ENCODE data around the gene PEF1.

The PEF1 gene

GRCh38 chr1:31678681-31679080 lies 34.0 kb upstream of the PEF1 start:
- TF ChIP-seq ZC3H10 (CRISPR knock-in tag; IDR thresholded peaks at IDR 0.05) (no peak), ZNF8 (CRISPR knock-in tag; IDR thresholded peaks at IDR 0.05) (no peak), ZNF70 (CRISPR knock-in tag; IDR thresholded peaks at IDR 0.05) (no peak), BACH2 (CRISPR knock-in tag; IDR thresholded peaks at IDR 0.05; ENCODE audit: borderline replicate concordance) (no peak), TCF4 (CRISPR knock-in tag; IDR thresholded peaks at IDR 0.05; ENCODE audit: borderline replicate concordance) (no peak), GLIS3 (CRISPR knock-in tag; IDR thresholded peaks at IDR 0.05) (no peak), ZFP30 (CRISPR knock-in tag; IDR thresholded peaks at IDR 0.05) (no peak), ZNF565 (CRISPR knock-in tag; conservative IDR thresholded peaks at IDR 0.05; ENCODE audit: low read depth) (no peak), ZFP3 (CRISPR knock-in tag; IDR thresholded peaks at IDR 0.05) (no peak), ARNTL (CRISPR knock-in tag; IDR thresholded peaks at IDR 0.05; ENCODE audit: borderline replicate concordance, low read depth) (no peak), ISL1 (CRISPR knock-in tag; IDR thresholded peaks at IDR 0.05) (no peak), PPARA (CRISPR knock-in tag; IDR thresholded peaks at IDR 0.05; ENCODE audit: borderline replicate concordance) (no peak), OSR1 (CRISPR knock-in tag; IDR thresholded peaks at IDR 0.05) (no peak), RARB (CRISPR knock-in tag; IDR thresholded peaks at IDR 0.05) (no peak), CSDC2 (CRISPR knock-in tag; IDR thresholded peaks at IDR 0.05) (no peak), SNAI2 (CRISPR knock-in tag; IDR thresholded peaks at IDR 0.05) (no peak), ESRRG (CRISPR knock-in tag; IDR thresholded peaks at IDR 0.05) (no peak)
- TF ChIP-seq, protein P1, sequence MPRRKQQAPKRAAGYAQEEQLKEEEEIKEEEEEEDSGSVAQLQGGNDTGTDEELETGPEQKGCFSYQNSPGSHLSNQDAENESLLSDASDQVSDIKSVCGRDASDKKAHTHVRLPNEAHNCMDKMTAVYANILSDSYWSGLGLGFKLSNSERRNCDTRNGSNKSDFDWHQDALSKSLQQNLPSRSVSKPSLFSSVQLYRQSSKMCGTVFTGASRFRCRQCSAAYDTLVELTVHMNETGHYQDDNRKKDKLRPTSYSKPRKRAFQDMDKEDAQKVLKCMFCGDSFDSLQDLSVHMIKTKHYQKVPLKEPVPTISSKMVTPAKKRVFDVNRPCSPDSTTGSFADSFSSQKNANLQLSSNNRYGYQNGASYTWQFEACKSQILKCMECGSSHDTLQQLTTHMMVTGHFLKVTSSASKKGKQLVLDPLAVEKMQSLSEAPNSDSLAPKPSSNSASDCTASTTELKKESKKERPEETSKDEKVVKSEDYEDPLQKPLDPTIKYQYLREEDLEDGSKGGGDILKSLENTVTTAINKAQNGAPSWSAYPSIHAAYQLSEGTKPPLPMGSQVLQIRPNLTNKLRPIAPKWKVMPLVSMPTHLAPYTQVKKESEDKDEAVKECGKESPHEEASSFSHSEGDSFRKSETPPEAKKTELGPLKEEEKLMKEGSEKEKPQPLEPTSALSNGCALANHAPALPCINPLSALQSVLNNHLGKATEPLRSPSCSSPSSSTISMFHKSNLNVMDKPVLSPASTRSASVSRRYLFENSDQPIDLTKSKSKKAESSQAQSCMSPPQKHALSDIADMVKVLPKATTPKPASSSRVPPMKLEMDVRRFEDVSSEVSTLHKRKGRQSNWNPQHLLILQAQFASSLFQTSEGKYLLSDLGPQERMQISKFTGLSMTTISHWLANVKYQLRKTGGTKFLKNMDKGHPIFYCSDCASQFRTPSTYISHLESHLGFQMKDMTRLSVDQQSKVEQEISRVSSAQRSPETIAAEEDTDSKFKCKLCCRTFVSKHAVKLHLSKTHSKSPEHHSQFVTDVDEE (CRISPR knock-in tag; IDR thresholded peaks at IDR 0.05): no peak
- TF ChIP-seq, protein P2, sequence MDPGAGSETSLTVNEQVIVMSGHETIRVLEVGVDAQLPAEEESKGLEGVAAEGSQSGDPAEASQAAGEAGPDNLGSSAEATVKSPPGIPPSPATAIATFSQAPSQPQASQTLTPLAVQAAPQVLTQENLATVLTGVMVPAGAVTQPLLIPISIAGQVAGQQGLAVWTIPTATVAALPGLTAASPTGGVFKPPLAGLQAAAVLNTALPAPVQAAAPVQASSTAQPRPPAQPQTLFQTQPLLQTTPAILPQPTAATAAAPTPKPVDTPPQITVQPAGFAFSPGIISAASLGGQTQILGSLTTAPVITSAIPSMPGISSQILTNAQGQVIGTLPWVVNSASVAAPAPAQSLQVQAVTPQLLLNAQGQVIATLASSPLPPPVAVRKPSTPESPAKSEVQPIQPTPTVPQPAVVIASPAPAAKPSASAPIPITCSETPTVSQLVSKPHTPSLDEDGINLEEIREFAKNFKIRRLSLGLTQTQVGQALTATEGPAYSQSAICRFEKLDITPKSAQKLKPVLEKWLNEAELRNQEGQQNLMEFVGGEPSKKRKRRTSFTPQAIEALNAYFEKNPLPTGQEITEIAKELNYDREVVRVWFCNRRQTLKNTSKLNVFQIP (CRISPR knock-in tag; IDR thresholded peaks at IDR 0.05; ENCODE audit: borderline replicate concordance, low read depth): no peak
- TF ChIP-seq, protein P3, sequence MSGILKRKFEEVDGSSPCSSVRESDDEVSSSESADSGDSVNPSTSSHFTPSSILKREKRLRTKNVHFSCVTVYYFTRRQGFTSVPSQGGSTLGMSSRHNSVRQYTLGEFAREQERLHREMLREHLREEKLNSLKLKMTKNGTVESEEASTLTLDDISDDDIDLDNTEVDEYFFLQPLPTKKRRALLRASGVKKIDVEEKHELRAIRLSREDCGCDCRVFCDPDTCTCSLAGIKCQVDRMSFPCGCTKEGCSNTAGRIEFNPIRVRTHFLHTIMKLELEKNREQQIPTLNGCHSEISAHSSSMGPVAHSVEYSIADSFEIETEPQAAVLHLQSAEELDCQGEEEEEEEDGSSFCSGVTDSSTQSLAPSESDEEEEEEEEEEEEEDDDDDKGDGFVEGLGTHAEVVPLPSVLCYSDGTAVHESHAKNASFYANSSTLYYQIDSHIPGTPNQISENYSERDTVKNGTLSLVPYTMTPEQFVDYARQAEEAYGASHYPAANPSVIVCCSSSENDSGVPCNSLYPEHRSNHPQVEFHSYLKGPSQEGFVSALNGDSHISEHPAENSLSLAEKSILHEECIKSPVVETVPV (CRISPR knock-in tag; IDR thresholded peaks at IDR 0.05): no peak
- ATAC-seq: no peak

DNA sequence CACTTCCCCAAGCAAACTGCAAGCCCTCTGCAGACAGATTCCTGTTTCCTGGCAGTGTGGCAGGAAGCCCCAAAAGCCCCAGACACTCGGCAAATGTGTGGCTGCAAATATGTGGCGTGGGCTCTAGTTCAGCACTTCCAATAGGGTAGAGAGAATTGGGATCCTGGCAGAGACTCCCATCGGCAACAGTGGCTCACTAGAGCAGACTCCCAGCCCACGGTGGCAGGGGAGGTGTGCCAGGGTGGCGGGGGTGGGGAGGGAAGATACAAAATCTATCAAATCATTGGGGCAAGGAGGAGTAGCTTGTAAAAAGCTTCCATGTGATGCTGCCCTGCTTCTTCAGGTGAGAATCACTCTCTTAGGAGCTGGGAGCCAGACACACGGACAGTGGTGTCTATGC lies 33.3 kb upstream of the PEF1 start:
- no peak for TF ChIP-seq TCF4 (CRISPR knock-in tag; IDR thresholded peaks at IDR 0.05; ENCODE audit: borderline replicate concordance)
- no peak for TF ChIP-seq BACH2 (CRISPR knock-in tag; IDR thresholded peaks at IDR 0.05; ENCODE audit: borderline replicate concordance)
- TF ChIP-seq CREB5 (CRISPR knock-in tag; IDR thresholded peaks at IDR 0.05; ENCODE audit: low read depth): no peak
- no peak for TF ChIP-seq ZNF70 (CRISPR knock-in tag; IDR thresholded peaks at IDR 0.05)
- no peak for TF ChIP-seq ISL1 (CRISPR knock-in tag; IDR thresholded peaks at IDR 0.05)
- no peak for TF ChIP-seq RARB (CRISPR knock-in tag; IDR thresholded peaks at IDR 0.05)
- no peak for TF ChIP-seq TOX (CRISPR knock-in tag; IDR thresholded peaks at IDR 0.05; ENCODE audit: borderline replicate concordance)
- no peak for TF ChIP-seq PPARA (CRISPR knock-in tag; IDR thresholded peaks at IDR 0.05; ENCODE audit: borderline replicate concordance)
- no peak for TF ChIP-seq CSDC2 (CRISPR knock-in tag; IDR thresholded peaks at IDR 0.05)
- TF ChIP-seq OSR1 (CRISPR knock-in tag; IDR thresholded peaks at IDR 0.05): no peak
- TF ChIP-seq ZNF565 (CRISPR knock-in tag; conservative IDR thresholded peaks at IDR 0.05; ENCODE audit: low read depth): no peak
- TF ChIP-seq, protein P1 (CRISPR knock-in tag; IDR thresholded peaks at IDR 0.05): no peak
- TF ChIP-seq, protein P2 (CRISPR knock-in tag; IDR thresholded peaks at IDR 0.05; ENCODE audit: borderline replicate concordance, low read depth): no peak
- TF ChIP-seq PATZ1 (CRISPR knock-in tag; IDR thresholded peaks at IDR 0.05; ENCODE audit: borderline replicate concordance): no peak
- no peak for TF ChIP-seq ZC3H10 (CRISPR knock-in tag; IDR thresholded peaks at IDR 0.05)
- TF ChIP-seq, protein P3 (CRISPR knock-in tag; IDR thresholded peaks at IDR 0.05): no peak
- no peak for TF ChIP-seq ARNTL (CRISPR knock-in tag; IDR thresholded peaks at IDR 0.05; ENCODE audit: borderline replicate concordance, low read depth)
- ATAC-seq: no peak

Measured in SK-N-SH treated with all-trans-retinoic acid at 6 μM for 48 hours (cell line).